Esophagus (tissue), 2 donors: ENCODE results near the gene COL11A1. TPM values are rescaled to one million over a fixed set of nuclear protein-coding genes. Genes with fewer than 3 reads are reported as not detected.

ENCODE experiments used
- H3K27ac ChIP-seq, 2 donors: one replicate each; pipeline ENCODE4 v1.5.1; 2013; ENCODE audit warnings: low read depth in 2 of 2, mild to moderate bottlenecking in 2 of 2, inconsistent platforms in 1 of 2, low read length in 1 of 2, moderate library complexity in 1 of 2
- H3K27me3 ChIP-seq, 2 donors: one replicate each; pipeline ENCODE4 v1.6.1; 2013; ENCODE audit warnings: low read length in 2 of 2, control low read depth in 1 of 2, mild to moderate bottlenecking in 1 of 2; ENCODE audit not compliant: insufficient read depth in 2 of 2, control insufficient read depth in 1 of 2
- H3K36me3 ChIP-seq, 2 donors: one replicate each; pipeline ENCODE4 v1.6.1; 2013; ENCODE audit warnings: low read length in 1 of 2; ENCODE audit not compliant: control insufficient read depth in 2 of 2, insufficient read depth in 2 of 2
- H3K4me1 ChIP-seq, 2 donors: one replicate each; pipeline ENCODE4 v1.6.1; 2013; ENCODE audit warnings: low read length in 1 of 2; ENCODE audit not compliant: control insufficient read depth in 2 of 2, insufficient read depth in 2 of 2
- H3K4me3 ChIP-seq, 2 donors: one replicate each; pipeline ENCODE4 v1.5.1; 2013; ENCODE audit warnings: low read length in 2 of 2, mild to moderate bottlenecking in 2 of 2, low read depth in 1 of 2, moderate library complexity in 1 of 2
- H3K9me3 ChIP-seq, 2 donors: one replicate each; pipeline ENCODE4 v1.6.1; 2013; ENCODE audit warnings: mild to moderate bottlenecking in 2 of 2, low read depth in 1 of 2, low read length in 1 of 2, moderate library complexity in 1 of 2; ENCODE audit not compliant: control insufficient read depth in 2 of 2, insufficient read depth in 1 of 2
- WGBS, 2 donors: extraction: QIAGEN DNeasy Blood & Tissue Kit; methylation state at CpG; one replicate each; pipeline ENCODE4 v1.1.7; 2013; 5-methylcytosine and 5-hydroxymethylcytosine counted together
- polyA plus RNA-seq, 2 donors: library from polyadenylated mRNA; stranded (reverse); fragments of 200-250 nt; gene quantifications; one replicate each; pipeline ENCODE4 v1.2.3, GENCODE V29; 2013
- donor health status: healthy with polysubstance abuse.
- donor health status: Bipolar disorder and iron deficiency.

COL11A1 gene
- polyA plus RNA-seq, 2 donors: 0.01 to 0.08 TPM

- Histone ChIP-seq H3K4me3 (no peak overlapping the region), H3K4me1 (no peaks in the 10 kb centered on the region), H3K36me3 (no peaks in the 10 kb centered on the region), H3K27me3 (no peaks in the 10 kb centered on the region), H3K27ac (no peak overlapping the region), H3K9me3 (no peaks in the 10 kb centered on the region)
- WGBS, 2 donors: 79 to 86% methylated on average over 4 of the region's 4 CpGs
These were observed 216.3 kb downstream of the COL11A1 start for GRCh38 chr1:102891868-102892625.

- no peaks in the 10 kb centered on the region for H3K36me3 ChIP-seq
- no peaks in the 10 kb centered on the region for H3K4me1 ChIP-seq
- no peak overlapping the region for H3K4me3 ChIP-seq
- WGBS, 2 donors: 44 to 47% methylated on average over 4 of the region's 4 CpGs
- no peaks in the 10 kb centered on the region for H3K27me3 ChIP-seq
- no peaks in the 10 kb centered on the region for H3K9me3 ChIP-seq
- no peak overlapping the region for H3K27ac ChIP-seq
These were observed 221.7 kb downstream of the COL11A1 start for GRCh38 chr1:102886638-102887037.

- no peaks in the 10 kb centered on the region for H3K9me3 ChIP-seq
- H3K4me3 ChIP-seq: no peak overlapping the region
- H3K4me1 ChIP-seq: no peaks in the 10 kb centered on the region
- H3K27ac ChIP-seq: no peak overlapping the region
- H3K27me3 ChIP-seq: no peaks in the 10 kb centered on the region
- 79 to 81% methylated on average over 4 of the region's 4 CpGs for WGBS, 2 donors
- no peaks in the 10 kb centered on the region for H3K36me3 ChIP-seq
These were observed 224.1 kb downstream of the COL11A1 start for GRCh38 chr1:102884238-102884637.

- WGBS, 2 donors: 74 to 76% methylated on average over 6 of the region's 6 CpGs
- H3K27me3 ChIP-seq: no peaks in the 10 kb centered on the region
These were observed 228.8 kb downstream of the COL11A1 start for GRCh38 chr1:102879439-102879993.

GRCh38 chr1:102875756-102876155, 232.6 kb downstream of the COL11A1 start:
- Histone ChIP-seq H3K27ac (no peak overlapping the region), H3K4me1 (no peaks in the 10 kb centered on the region), H3K4me3 (no peak overlapping the region), H3K27me3 (no peaks in the 10 kb centered on the region), H3K36me3 (no peaks in the 10 kb centered on the region), H3K9me3 (peaks cover 2 to 6% of the 10 kb centered on the region in 2 donors)
- WGBS, 2 donors: 25% methylated on average over 1 of the region's 1 CpG

More at GRCh38 chr1:102879439-102879993, 228.8 kb downstream of the COL11A1 start:
- Histone ChIP-seq H3K4me3 (no peak overlapping the region), H3K9me3 (peaks cover 0 to 3% of the 10 kb centered on the region in 2 donors), H3K27ac (no peak overlapping the region), H3K36me3 (no peaks in the 10 kb centered on the region), H3K4me1 (no peaks in the 10 kb centered on the region)

- Histone ChIP-seq H3K27me3 (no peaks in the 10 kb centered on the region), H3K27ac (no peak overlapping the region), H3K4me3 (no peak overlapping the region), H3K36me3 (no peaks in the 10 kb centered on the region), H3K4me1 (no peaks in the 10 kb centered on the region), H3K9me3 (peaks cover 4 to 6% of the 10 kb centered on the region in 2 donors)
- 78 to 95% methylated on average over 1 of the region's 1 CpG for WGBS, 2 donors
These were observed 235.8 kb downstream of the COL11A1 start for GRCh38 chr1:102872526-102872925.

GRCh38 chr1:102872097-102872496, 236.2 kb downstream of the COL11A1 start:
- WGBS, 2 donors: 82% methylated on average over 4 of the region's 4 CpGs
- Histone ChIP-seq H3K36me3 (no peaks in the 10 kb centered on the region), H3K27ac (no peak overlapping the region), H3K4me1 (no peaks in the 10 kb centered on the region), H3K27me3 (no peaks in the 10 kb centered on the region), H3K9me3 (peaks cover 4 to 6% of the 10 kb centered on the region in 2 donors), H3K4me3 (no peak overlapping the region)

- Histone ChIP-seq H3K4me3 (no peak overlapping the region), H3K9me3 (no peaks in the 10 kb centered on the region), H3K36me3 (no peaks in the 10 kb centered on the region), H3K4me1 (no peaks in the 10 kb centered on the region), H3K27me3 (no peaks in the 10 kb centered on the region), H3K27ac (no peak overlapping the region)
- 40 to 48% methylated on average over 2 of the region's 2 CpGs for WGBS, 2 donors
These were observed 244.6 kb downstream of the COL11A1 start for GRCh38 chr1:102863704-102864103.

- Histone ChIP-seq H3K27ac (no peak overlapping the region), H3K27me3 (no peaks in the 10 kb centered on the region), H3K4me1 (no peaks in the 10 kb centered on the region), H3K4me3 (no peak overlapping the region), H3K36me3 (no peaks in the 10 kb centered on the region), H3K9me3 (peaks cover 0 to 2% of the 10 kb centered on the region in 2 donors)
- WGBS, 2 donors: 57 to 63% methylated on average over 3 of the region's 3 CpGs
These were observed 247.1 kb downstream of the COL11A1 start for GRCh38 chr1:102861247-102861646.

GRCh38 chr1:102858695-102859094, 249.6 kb downstream of the COL11A1 start:
- no peaks in the 10 kb centered on the region for H3K4me1 ChIP-seq
- no peak overlapping the region for H3K27ac ChIP-seq
- H3K36me3 ChIP-seq: no peaks in the 10 kb centered on the region
- no peaks in the 10 kb centered on the region for H3K27me3 ChIP-seq
- H3K4me3 ChIP-seq: no peak overlapping the region
- H3K9me3 ChIP-seq: peaks cover 0 to 6% of the 10 kb centered on the region in 2 donors
